Omental fat pad (tissue), 4 donors: Measurements from ENCODE around the gene LHX3. TPM values are rescaled to one million over a fixed set of nuclear protein-coding genes. Genes with fewer than 3 reads are reported as not detected.
A peak's percentile ranks its signal among the peaks of the same experiment; 100 is the strongest.

Experiments used
- ATAC-seq: fragments of 150-250 bp; one replicate; pipeline ENCODE4 v1.9.1; 2016; ENCODE audit warnings: mild to moderate bottlenecking, moderate library complexity; ENCODE audit not compliant: low FRiP score
- DNase-seq: peaks from one replicate; pipeline ENCODE4 v3.0.0-alpha.2; 2019; ENCODE audit warnings: low spot score
- CTCF ChIP-seq, 3 donors: fragments of 450-650 bp; IDR thresholded peaks; one replicate each; pipeline ENCODE4 v1.5.1; 2016 to 2017; ENCODE audit warnings: antibody characterized with exemption in 3 of 3, mild to moderate bottlenecking in 3 of 3, moderate library complexity in 2 of 3
- total RNA-seq, 4 donors: library from RNA; depleted of rRNA; stranded (reverse); fragments of >200 nt; gene quantifications; one replicate each; pipeline ENCODE4 v1.1.0, GENCODE V29; 2016

LHX3 gene
- total RNA-seq, 4 donors from 2014 or later: not detected

- no peak for TF ChIP-seq CTCF (IDR thresholded peaks at IDR 0.05)
- DNase-seq: no peak
- ATAC-seq: no peak
These were observed 26.2 kb downstream of the LHX3 start for GRCh38 chr9:136178773-136179075.

GRCh38 chr9:136178061-136178772 is 26.7 kb downstream of the LHX3 start:
- DNase-seq: no peak
- no peak for TF ChIP-seq CTCF (IDR thresholded peaks at IDR 0.05)
- no peak for ATAC-seq

- ATAC-seq (no peak), DNase-seq (no peak)
- TF ChIP-seq CTCF (IDR thresholded peaks at IDR 0.05): no peak
These were observed 27.7 kb downstream of the LHX3 start for GRCh38 chr9:136177224-136177623.

GRCh38 chr9:136175616-136176197 is 29.2 kb downstream of the LHX3 start:
- no peak for DNase-seq
- ATAC-seq: no peak
- no peak for TF ChIP-seq CTCF (IDR thresholded peaks at IDR 0.05)

GRCh38 chr9:136174779-136175615 is 29.9 kb downstream of the LHX3 start:
- DNase-seq: no peak
- ATAC-seq: peak; percentile 18
- no peak for TF ChIP-seq CTCF (IDR thresholded peaks at IDR 0.05)

- no peak for TF ChIP-seq CTCF (IDR thresholded peaks at IDR 0.05)
- DNase-seq (no peak), ATAC-seq (no peak)
These were observed 31.2 kb downstream of the LHX3 start for GRCh38 chr9:136173648-136174290.
